Measurements from ENCODE around the gene KCND2.
A peak's percentile ranks its signal among the peaks of the same experiment; 100 is the strongest.
"Not testable (repeated sequence)": the region's sequence is repeated elsewhere in the genome, so short reads cannot be mapped to it uniquely, and the experiment has no call there.

The KCND2 gene

DNA sequence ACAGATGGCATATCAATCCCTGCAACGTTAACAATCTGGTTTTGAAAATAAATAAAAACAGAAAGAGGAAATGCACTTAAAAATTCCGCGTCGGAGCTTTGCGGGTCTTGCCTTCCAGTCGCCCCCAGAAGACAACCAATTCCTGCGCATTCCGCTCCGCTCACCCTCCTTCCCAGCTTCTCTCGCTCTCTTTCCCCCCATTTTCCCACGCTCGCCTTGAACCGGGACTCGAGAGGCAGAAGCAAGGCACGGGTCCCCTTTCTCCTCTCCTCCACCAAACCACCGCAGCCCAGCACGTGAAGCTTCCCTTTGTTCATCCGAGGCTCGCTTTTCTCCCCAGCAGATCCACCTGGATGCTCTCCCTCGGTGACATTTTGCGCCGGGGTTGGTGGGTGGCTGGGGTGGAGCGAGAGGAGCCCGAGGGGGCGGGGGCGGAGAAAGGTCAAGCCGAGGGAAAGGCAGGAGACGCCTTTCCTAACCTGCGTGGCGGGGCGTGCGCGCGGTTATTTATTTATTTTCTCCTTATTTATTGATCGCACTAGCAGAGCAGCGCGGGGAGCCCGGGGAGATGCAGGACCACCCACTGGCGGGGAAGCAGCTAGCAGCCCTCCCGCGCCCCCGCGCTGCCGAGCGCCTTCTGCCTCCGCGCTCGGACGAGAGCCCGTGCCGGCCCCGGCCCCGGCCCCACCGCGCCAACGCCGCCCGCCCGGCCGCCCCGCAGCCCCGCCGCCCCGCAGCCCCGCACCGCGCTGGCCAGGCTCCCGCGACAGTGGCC, at the start of gene KCND2:
Gene KCND2 (plus strand): TSS at position 475 of the 775 bp plus-strand sequence.
- DNase-seq: no peak

DNA sequence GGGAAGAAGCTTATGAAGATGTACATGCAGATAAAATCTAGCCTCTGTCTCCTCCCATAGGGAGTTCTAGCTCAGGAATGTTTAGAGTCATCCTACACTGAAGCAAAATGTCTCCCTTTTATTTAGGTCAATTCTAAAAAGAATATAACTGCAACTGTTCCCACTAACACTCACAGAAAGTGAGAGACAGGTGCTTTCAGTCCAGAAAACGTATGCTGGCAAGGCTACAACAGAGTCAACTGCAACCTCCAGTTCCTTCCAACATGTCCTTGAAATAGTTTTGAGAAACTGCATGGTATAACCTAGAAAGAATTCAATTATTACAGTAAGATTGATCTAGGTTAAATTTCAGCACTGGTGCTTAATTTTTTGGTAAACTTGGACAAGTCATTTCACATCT, 46.8 kb upstream of the KCND2 start:
- DNase-seq: no peak

DNA sequence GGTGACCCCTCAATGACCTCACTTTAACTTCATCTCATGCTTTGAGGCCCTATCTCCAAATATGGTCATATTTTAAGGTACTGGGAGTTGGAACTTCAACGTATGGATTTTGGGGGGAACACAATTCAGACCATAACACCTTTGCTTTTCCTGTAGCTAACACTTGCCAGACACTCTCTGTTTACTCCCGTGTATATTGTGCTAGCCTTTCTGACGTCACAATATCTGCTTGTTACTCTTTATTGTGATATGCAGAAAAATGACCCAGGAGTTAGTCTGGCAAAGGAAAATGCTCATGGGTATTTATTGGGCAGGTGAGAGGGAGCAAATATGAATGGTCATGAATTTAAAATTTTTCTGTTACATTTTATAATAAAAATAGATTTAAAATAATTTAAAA, 45.7 kb upstream of the KCND2 start:
- no peak for DNase-seq

DNA sequence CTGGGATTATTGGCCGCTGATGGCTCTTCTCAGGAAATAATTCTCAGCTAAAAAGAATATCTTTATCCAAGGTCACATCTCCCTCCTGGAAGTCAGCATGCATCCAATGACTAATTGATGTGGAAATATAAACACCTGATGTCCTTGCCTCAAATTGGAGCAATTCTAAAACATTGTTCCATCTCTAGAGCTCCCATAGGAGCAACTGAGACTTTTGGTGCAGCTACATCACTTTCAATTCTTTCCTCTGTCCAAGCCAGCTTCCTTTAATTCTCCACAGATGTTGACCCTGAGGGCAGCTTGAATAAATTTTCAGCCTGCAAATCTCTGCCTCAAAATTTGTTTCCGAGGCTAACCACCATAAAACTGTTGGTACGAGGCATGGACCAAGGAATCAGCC, 43.9 kb upstream of the KCND2 start:
- DNase-seq: no peak

DNA sequence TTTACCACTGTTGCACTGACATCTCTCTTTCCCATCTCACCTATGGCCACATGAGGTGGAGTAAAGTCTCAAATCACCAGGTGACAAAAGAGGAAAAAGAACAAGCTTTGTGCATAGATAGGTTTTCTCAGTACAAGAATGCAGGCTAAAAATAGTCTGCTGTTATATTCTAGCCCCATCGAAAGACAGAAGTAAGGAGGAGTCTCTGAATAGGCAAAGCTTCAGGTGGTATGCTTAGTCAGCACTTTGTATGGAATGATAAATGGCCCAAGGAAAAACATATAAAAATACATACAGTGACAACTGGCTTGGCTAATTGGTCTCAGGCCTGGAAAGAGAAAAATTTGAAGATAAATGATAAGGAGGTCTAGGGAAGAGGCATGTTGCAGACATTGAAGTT, 39.6 kb upstream of the KCND2 start:
- no peak for DNase-seq

DNA sequence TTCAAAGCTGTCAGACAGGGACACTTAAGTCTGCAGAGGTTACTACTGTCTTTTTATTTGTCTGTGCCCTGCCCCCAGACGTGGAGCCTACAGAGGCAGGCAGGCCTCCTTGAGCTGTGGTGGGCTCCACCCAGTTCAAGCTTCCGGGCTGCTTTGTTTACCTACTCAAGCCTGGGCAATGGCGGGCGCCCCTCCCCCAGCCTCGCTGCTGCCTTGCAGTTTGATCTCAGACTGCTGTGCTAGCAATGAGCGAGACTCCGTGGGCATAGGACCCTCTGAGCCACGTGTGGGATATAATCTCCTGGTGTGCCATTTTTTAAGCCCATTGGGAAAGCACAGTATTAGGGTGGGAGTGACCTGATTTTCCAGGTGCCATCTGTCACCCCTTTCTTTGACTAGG, 32.6 kb upstream of the KCND2 start:
- not testable (repeated sequence) for DNase-seq

DNA sequence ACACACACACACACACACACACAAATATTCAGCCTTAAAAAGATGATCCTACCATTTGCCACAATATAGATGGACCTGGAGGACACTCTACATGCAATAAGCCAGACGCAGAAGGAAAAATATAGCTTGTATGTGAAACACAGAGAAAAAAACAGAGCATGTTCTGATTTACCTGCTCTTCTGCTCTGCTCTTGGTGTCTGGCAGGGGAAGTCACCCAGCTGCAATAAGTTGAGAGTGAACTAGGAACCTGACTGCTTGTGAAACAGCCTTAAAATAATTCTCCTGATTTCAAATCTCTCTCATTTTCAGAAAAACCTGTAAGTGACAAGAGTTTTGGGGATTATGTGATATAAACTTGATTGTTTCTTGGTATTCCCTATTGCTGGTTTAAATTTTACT, 31.0 kb upstream of the KCND2 start:
- no peak for DNase-seq

DNA sequence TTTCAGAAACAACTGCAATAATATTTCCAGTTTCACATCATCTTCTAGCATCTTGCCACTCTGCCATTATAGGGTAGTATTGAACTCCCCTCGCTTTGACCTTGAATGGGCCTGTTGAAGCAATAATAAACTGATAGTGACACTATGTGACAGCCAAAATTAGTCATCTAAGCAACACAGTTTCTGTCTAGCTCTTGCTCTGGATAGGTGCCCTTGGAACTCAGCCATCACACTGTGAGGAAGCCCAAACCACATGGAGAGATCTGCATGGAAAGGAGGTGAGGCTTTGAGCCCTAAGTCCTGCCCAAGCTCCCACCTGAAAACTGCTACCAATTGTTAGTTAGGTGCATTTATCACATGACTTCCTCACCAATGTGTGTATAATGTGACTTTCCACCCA, 18.1 kb upstream of the KCND2 start:
- DNase-seq: no peak

DNA sequence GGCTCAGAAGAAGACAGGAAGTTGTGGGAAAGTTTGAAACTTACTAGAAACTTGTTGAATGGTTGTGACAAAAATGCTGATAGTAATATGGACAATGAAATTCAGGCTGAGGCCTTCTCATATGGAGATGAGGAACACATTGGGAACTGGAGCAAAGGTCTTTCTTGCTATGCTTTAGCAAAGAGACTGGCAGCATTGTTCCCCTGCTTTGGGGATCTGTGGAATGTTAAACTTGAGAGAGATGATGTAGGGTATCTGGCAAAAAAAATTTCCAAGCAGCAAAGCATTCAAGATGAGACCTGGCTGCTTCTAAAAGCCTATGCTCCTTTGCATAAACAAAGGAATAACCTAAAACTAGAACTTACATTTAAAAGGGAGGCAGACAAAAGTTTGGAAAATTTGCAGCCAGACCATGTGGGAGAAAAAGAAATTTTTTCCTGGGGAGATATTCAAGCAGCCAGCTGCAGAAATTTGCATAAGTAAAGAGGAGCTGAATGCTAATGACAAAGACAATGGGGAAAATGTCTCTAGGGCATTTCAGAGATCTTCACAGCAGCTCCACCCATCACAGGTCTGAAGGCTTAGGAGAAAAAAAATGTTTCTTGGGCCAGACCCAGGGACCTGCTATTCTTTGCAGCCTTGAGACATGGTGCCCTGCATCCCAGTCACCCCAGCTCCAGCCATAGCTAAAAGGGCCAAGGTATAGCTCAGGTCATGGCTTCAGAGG, 16.5 kb upstream of the KCND2 start:
- no peak for DNase-seq

DNA sequence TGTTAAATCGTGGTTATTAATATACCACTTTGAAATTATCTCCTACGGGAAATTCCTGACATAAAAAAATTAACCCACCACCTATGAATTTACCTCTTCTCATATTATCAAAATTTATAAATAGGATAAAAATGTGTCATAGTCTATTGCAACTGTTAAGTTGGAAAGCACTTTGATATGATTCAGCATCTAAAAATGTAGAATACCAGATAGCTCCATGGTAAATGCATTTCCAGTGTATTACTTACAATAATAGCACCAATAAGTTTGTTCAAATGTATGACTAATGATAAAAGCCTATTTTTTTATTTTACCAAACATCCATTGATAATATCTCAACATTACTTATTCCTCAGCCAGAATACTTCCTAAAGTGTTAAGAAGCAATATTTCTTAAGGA, 13.6 kb upstream of the KCND2 start:
- DNase-seq: no peak

DNA sequence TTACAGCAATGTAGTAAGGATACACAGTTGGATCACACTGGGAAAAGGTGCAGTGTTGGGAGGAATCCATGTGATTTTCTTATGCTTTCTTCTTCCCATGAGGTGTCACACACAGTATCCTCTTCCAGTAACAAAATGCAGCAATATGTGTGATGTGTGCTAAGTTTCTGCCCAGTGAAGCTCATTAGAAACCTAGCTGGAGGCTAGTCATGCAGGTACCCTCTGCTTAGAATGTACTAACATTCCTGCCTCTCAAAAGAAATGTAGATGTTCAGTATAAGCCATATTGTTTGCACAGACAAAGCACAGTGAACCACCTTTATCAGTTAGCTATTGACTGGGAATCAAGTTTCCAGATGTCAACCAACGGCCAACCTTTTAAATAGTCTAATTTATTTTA, 12.9 kb upstream of the KCND2 start:
- no peak for DNase-seq

DNA sequence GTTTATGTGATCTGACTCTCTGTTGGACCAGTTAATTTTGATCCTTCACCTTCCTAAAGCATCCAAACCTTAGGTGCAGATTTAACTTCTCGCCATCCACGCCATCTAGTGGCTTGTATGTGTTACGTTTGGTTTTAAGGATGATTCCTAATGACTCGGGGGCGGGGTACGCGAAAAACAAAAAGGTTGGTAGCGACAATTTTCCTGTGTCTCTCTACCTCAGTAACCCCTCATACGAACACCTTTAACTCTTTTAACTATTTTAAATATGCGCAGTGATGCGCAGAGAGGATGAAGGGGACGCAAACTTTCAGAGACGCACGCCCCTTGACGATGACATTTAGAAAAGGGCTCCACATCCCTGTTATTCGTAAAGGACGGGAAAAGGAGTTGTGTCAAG, 714 bp upstream of the KCND2 start:
- DNase-seq: peak; percentile 13

DNA sequence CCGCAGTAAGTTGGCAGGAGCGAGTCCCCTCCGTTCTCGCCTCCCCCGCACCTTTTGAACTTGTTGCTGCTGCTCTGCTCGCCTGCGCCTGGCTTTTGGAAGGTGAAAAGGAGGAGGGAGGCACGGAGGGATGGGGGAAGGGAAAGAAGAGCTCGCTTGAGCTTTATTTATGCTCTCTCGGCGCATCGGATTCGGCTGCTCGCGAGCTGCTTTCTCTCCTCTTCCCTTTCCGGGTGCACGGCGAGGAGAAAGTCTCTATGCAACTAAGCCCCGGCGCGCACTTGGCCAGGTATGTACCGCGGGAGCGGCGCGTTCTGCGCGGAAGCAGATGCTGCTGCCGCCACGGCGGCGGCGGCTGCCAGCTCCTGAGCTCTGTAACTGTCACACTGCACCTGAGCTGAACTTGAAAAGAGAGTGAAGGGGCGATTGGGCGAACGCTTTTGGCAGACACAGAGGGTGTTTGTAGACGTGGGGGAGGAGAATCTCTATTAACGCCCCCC, 551 bp downstream of the KCND2 start:
- DNase-seq: peak; percentile 0

DNA sequence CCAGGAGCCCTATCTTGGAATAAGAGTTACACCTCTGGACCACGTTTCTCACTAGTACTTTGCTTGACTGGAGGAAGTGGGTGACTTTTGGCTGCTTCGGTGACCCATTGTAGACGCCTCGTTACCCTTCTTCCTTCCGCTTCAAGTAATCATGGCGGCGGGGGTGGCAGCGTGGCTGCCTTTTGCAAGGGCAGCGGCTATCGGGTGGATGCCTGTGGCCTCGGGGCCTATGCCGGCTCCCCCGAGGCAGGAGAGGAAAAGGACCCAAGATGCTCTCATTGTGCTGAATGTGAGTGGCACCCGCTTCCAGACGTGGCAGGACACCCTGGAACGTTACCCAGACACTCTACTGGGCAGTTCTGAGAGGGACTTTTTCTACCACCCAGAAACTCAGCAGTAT, 1.5 kb downstream of the KCND2 start:
- DNase-seq: no peak

DNA sequence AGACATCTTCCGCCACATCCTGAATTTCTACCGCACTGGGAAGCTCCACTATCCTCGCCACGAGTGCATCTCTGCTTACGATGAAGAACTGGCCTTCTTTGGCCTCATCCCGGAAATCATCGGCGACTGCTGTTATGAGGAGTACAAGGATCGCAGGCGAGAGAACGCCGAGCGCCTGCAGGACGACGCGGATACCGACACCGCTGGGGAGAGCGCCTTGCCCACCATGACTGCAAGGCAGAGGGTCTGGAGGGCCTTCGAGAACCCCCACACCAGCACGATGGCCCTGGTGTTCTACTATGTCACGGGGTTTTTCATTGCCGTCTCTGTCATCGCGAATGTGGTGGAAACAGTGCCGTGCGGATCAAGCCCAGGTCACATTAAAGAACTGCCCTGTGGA, 1.9 kb downstream of the KCND2 start:
- DNase-seq: no peak

DNA sequence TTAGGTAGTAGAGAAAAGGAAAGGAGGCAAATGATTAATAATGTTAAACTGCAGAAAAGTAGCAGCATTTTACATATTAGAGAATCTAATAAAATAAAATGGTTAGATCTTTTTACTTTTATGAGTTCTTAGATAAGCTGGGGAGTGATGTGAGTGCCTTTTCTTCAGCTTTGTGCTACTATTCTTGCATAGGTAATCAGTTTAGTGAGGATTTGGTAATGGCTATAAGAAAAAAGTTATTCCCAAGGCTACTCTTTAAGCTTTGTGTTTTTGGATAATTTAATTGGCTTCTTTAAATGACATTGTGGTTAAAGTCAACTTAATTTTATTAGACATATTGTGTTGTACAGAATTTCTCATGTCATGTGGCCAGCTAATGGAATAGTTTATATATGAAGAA, 3.7 kb downstream of the KCND2 start:
- no peak for DNase-seq

DNA sequence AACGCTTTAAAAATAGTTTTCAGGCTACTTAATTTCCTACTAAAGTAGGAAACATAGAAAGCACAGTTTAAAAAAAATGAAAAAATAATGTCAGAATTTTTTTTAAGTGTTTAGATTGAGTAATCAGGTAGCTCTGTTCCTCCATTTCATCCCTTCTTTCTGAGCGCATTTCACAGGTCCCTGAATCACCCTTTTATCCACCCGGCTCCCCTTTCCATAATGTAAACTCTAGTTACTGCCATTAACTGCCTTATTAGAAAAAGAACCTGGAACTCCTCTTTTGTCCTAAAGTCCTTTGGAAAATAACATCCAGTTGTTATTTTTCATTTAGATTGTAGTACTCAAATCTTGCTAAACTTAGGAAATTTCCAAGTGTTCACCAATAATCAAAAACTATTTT, 5.8 kb downstream of the KCND2 start:
- no peak for DNase-seq

DNA sequence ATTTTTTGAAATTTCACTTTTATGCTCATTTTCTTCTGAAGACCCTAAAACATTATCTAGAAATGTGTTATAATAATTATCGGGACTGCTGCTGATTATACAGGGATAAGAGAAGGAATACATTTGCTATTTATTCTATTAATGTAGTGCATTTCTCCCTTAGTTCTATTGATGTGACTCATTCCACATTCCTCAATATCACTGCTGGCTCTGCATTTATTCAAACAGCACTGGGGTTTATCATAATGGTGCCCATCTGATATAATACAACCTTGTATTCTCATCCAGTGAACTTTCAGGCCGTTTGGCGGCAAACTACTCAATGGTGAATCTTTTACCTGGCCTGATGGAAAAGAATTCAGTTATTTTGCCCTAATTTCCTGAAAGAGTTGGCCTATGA, 7.8 kb downstream of the KCND2 start:
- no peak for DNase-seq

DNA sequence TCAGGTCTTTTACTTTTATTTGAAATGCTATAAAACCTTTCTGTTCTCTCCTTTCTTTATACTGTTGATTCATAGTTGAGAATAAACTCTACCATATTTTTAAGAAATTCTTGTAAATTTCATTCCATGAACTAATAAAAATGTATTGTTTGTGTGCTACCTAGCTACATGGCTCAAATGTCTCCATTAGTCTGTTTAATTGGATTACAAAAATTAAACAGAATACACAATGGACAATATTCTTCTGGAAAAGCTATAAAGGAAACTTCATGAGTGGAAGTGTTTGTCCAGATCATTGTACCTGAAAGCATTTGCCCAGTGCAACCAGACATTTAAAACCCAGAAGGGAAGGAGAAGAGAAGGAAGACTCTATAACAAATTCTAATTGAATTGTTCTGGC, 20.1 kb downstream of the KCND2 start:
- DNase-seq: no peak

DNA sequence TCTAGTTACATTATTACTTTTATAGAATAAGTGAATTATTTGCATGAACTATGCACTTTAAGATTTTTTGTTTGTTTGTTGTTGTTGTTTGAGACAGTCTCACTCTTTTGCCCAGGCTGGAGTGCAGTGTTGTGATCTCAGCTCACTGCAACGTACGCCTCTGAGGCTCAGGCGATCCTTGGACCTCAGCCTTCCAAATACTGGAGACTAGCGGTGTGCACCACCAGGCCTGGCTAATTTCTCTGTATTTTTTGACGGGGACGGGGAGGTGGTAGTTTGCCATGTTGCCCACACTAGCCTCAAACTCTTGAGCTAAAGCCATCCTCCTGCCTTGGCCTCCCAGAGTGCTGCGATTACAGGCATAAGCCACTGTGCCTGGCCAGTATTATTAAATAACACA, 29.2 kb downstream of the KCND2 start:
- no peak for DNase-seq

DNA sequence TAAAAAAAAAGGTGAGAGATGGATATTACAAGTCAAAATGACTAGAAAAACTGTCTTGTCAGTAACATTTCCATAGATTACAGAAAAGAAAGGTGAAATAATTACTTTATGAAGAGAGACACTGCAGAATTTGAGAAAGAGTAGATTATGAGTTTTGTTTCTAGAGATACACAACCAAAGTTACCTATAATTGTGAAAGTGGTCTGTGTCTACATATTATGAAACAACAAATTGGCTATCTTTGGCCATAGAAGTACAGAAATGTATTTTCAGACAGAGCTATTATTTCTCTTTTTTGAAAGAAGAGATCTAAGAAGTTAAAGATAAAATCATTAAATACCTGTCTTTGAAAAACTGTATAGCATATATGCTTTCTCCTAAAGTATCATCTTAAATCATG, 30.1 kb downstream of the KCND2 start:
- DNase-seq: no peak

DNA sequence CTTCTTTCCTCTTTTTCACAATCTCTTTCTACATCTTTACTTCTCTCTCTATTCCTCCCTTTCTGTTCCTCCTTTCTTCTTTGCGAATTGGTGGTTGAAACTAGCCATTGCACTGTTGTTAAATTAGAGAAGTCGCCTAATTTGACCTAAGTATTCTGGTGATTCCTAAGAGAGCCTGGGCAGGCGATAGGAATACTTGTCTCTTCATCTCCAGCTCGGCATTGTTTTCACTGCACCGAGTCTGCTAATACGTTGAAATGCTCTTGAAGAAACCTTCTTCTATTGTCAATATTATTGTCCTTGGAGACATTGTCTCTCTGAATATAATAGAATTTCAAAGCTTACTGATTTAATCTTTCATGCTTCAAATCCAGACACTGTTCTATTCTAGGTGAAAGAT, 31.7 kb downstream of the KCND2 start:
- DNase-seq: no peak

DNA sequence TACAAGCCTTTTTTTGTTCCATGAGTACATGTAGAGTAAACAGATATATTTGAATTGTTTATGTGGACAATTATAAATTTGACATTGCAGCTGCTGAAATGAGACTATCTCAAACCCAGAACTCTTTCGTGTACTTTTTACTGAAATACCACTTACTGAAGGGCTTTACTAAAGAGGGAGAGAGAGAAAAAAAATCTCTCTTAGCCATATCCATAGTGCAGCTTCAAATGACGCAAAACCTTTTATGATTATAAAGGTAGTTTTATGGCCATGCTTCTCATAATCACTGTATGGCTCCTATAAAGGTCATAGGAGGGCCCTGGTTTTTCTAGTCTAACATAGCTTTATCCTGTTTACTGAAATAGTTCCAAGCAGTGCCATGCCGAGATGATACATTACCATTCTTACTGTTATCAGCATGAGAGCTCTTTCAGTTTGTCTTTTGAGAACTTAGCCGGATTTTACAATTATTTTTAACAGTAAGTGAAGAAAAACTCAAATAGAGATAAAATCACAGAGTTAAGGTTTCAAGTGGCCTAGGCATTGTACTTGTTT, 35.1 kb downstream of the KCND2 start:
- DNase-seq: no peak
